Subcutaneous adipose tissue (tissue), 4 donors: ENCODE measurements around the gene RPS27L. TPM values are rescaled to one million over a fixed set of nuclear protein-coding genes. Genes with fewer than 3 reads are reported as not detected.

Source experiments
- total RNA-seq, 4 donors: library from RNA; depleted of rRNA; stranded (reverse); fragments of >200 nt; gene quantifications; one replicate each; pipeline ENCODE4 v1.1.0, GENCODE V29; 2016
- TF ChIP-seq, protein P1 (sequence below): fragments of 450-650 bp; IDR thresholded peaks from one replicate; pipeline ENCODE4 v1.5.1; 2016; ENCODE audit warnings: low read depth, mild to moderate bottlenecking, control low read depth, antibody characterized with exemption, moderate library complexity

RPS27L gene
- total RNA-seq, 4 donors from 2014 or later: 46.2 to 172 (median 99.7) TPM

DNA sequence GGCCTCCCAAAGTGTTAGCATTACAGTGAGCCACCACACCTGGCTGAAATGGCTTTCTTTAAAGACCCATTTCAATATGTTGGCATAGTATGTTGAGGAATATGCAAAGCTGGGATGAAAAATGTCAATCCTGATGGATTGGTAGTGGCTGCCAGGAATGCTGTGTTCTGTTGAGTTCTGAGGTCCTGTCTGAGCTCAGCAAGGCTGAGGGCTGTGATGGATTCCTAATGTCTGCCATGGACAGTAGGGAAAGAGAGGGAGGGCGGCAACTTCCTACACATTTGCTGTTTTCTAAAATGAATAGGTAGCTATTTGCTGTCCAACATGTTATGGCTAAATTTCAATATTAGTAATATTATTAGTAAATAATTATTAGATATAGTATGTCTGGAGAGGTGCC lies 40.3 kb upstream of the RPS27L start:
- TF ChIP-seq, protein P1, sequence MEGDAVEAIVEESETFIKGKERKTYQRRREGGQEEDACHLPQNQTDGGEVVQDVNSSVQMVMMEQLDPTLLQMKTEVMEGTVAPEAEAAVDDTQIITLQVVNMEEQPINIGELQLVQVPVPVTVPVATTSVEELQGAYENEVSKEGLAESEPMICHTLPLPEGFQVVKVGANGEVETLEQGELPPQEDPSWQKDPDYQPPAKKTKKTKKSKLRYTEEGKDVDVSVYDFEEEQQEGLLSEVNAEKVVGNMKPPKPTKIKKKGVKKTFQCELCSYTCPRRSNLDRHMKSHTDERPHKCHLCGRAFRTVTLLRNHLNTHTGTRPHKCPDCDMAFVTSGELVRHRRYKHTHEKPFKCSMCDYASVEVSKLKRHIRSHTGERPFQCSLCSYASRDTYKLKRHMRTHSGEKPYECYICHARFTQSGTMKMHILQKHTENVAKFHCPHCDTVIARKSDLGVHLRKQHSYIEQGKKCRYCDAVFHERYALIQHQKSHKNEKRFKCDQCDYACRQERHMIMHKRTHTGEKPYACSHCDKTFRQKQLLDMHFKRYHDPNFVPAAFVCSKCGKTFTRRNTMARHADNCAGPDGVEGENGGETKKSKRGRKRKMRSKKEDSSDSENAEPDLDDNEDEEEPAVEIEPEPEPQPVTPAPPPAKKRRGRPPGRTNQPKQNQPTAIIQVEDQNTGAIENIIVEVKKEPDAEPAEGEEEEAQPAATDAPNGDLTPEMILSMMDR: no peak

- TF ChIP-seq, protein P1: no peak
Observed at GRCh38 chr15:63196842-63197241, 39.6 kb upstream of the RPS27L start.

- TF ChIP-seq, protein P1: no peak
Observed at GRCh38 chr15:63195569-63196015, 38.3 kb upstream of the RPS27L start.

DNA sequence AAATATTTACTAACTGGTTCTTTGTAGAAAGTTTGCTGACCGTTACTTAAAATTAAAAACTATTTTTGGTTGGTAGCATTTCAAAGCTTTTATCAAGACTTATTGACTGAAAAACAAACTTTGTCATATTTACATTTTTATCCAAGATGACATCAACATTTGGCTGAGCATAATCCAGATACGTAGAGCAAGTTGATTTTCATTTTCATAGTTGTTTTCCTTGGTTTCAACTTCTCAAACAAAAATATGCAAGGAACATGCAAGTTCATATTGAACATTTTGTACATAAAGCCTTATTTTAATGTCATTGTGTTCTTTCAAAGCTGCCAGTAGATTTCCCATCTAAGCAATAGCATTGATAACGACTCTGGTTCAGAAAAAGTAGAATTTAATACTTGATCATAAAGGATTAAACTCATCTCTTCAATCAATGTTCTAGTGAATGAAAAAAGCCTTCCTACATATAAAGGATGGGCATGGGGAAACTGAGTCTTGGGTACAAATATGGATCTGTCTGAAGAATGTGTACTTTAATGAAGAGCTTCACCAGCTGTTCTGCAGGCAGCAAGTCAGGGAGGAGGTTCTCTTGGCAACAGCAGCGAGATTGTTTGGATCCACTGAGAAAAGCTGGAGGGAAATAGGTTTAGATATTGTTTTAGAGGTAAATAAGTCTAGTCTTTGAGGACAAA lies 37.7 kb upstream of the RPS27L start:
- TF ChIP-seq, protein P1: no peak

DNA sequence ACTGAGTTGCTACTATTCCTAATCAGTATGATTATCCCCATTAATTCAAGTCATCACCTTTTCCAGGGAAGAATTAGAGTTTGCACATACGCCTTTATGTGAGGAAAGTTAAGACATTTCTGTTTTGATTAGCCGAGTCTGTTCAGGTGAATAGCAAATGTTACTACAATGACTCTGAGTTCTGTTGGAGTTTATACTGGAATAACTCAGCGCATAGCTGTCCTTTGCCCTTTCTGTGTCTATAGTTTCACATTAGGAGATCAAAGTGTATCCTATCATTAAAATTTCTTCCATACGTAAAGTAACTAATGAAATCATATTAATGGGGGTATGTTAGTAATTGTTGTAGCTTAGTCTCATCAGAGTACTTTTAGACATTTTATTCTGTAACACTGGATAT lies 37.0 kb upstream of the RPS27L start:
- TF ChIP-seq, protein P1: no peak

DNA sequence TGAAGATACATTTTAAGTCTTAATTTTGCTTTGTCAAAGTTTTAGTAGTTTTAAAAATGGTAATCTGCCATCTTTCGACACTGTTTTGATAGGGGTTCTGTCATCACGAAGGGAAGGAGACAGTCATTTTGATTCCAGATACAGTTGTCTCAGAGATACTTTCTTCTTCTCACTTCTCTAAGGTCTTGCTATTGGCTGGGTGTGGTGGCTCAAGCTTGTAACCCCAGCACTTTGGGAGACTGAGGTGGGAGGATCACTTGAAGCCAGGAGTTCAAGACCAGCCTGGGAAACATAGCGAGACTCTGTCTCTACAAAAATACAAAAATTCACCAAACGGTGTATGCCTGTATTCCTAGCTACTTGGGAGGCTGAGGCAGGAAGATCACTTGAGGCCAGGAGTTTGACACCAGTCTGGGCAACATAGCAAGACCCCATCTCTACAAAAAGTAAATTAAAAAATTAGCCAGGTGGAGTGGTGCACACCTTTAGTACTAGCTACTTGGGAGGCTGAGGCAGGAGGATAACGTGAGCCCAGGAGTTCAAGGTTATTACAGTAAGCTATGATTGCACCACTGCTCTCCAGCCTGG lies 35.4 kb upstream of the RPS27L start:
- TF ChIP-seq, protein P1: no peak

GRCh38 chr15:63191895-63192618 lies 34.8 kb upstream of the RPS27L start:
- TF ChIP-seq, protein P1: no peak
